Nephron progenitor cell (in vitro differentiated cells): ENCODE results near the gene OR2A25.

Experiments
- DNase-seq: peaks from one replicate; pipeline ENCODE4 v3.0.0; 2021
- H3K27ac Mint-ChIP-seq: 2 replicates; pipeline ENCODE4 v1.8.0; 2021; ENCODE audit warnings: mild to moderate bottlenecking, moderate library complexity, mixed read lengths
- H3K27me3 Mint-ChIP-seq: 2 replicates; pipeline ENCODE4 v1.8.0; 2021; ENCODE audit warnings: mild to moderate bottlenecking, low read depth, mixed read lengths; ENCODE audit not compliant: poor library complexity
- H3K36me3 Mint-ChIP-seq: 2 replicates; pipeline ENCODE4 v1.8.0; 2021; ENCODE audit warnings: low read depth, mixed read lengths
- H3K4me1 Mint-ChIP-seq: 2 replicates; pipeline ENCODE4 v1.8.0; 2021; ENCODE audit warnings: mixed read lengths
- H3K4me3 Mint-ChIP-seq: 2 replicates; pipeline ENCODE4 v1.8.0; 2021; ENCODE audit warnings: mild to moderate bottlenecking, moderate library complexity, mixed read lengths
- H3K9me3 Mint-ChIP-seq: 2 replicates; pipeline ENCODE4 v1.8.0; 2021; ENCODE audit warnings: mild to moderate bottlenecking, moderate library complexity, mixed read lengths
- TF ChIP-seq, protein P1 (sequence below): fragments of 200-600 bp; sonication (generic); IDR thresholded peaks from 2 replicates; pipeline ENCODE4 v1.5.0; 2021; ENCODE audit warnings: antibody characterized with exemption

The OR2A25 gene

GRCh38 chr7:144122876-144123275, 53.3 kb downstream of the OR2A25 start, which contains the start of gene OR2A14:
OR2A14 (plus strand) TSS chr7:144123176; CDS start chr7:144129113, 5,937 bp downstream.
- DNase-seq: no peak
- Mint-ChIP-seq H3K27me3 (no peaks in the 10 kb centered on the region), H3K27ac (no peak within 1 kb of the TSS), H3K4me3 (no peak within 1 kb of the TSS), H3K4me1 (no peaks in the 10 kb centered on the region), H3K36me3 (no peaks in the 10 kb centered on the region), H3K9me3 (peaks cover 5% of the 10 kb centered on the region)
- TF ChIP-seq, protein P1, sequence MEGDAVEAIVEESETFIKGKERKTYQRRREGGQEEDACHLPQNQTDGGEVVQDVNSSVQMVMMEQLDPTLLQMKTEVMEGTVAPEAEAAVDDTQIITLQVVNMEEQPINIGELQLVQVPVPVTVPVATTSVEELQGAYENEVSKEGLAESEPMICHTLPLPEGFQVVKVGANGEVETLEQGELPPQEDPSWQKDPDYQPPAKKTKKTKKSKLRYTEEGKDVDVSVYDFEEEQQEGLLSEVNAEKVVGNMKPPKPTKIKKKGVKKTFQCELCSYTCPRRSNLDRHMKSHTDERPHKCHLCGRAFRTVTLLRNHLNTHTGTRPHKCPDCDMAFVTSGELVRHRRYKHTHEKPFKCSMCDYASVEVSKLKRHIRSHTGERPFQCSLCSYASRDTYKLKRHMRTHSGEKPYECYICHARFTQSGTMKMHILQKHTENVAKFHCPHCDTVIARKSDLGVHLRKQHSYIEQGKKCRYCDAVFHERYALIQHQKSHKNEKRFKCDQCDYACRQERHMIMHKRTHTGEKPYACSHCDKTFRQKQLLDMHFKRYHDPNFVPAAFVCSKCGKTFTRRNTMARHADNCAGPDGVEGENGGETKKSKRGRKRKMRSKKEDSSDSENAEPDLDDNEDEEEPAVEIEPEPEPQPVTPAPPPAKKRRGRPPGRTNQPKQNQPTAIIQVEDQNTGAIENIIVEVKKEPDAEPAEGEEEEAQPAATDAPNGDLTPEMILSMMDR: no peak
